ENCODE results near the gene CSNK1G1. TPM values are rescaled to one million over a fixed set of nuclear protein-coding genes. Genes with fewer than 3 reads are reported as not detected.
A peak's percentile ranks its signal among the peaks of the same experiment; 100 is the strongest.

Gene CSNK1G1
- total and polyA plus RNA-seq, 2 of the 4 experiments (the other 2 are of a cell fraction): 7.4 to 29.4 TPM

DNA sequence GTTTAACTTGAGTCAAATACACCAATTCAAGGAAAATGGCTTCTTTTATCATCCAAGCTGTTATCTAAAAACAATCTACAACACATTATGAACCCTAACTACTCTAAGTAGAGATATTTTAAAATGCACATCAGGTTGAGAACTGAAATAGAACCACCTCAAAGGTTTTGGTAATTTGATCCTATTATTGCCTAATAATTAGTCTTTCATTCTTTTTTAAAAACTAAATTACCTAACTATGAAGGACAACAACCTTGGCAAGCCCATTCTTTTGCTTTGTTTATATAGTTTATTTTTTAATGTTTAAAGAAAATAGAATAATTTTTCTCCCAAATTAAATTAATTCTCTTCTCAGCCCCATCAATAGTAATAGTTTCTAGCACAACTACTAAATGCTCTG is 132.1 kb downstream of the CSNK1G1 start:
- peaks cover 3% of the 10 kb centered on the region; the same call in 1 of the 2 replicates for H3K9me1 ChIP-seq (ENCODE audit: insufficient read depth, low read length)
- H4K5ac ChIP-seq (ENCODE audit: low read depth, low read length): no peak overlapping the region
- ChIA-PET CTCF (interaction anchor here (0.7 kb wide), 1 partner anchor 901 kb away, joined by 3 read pairs; no protein-coding TSS in a partner anchor), POLR2A (ENCODE audit: unreplicated experiment) (no interaction called here)
- no peak overlapping the region for H2BK120ac ChIP-seq (ENCODE audit: low read depth, low read length)
- H3K18ac ChIP-seq (ENCODE audit: low read depth, low read length): no peak overlapping the region
- H3K9ac ChIP-seq (ENCODE audit: low read depth, low read length): no peak overlapping the region
- no TSS peak for BruUV-seq (replicated peaks)
- no peaks in the 10 kb centered on the region for H3K9me3 ChIP-seq (ENCODE audit: control insufficient read depth, insufficient read depth, low read length)
- no peak overlapping the region for H2BK20ac ChIP-seq (ENCODE audit: low read depth, low read length)
- H3K4me3 ChIP-seq (ENCODE audit: insufficient read depth, low read depth, low read length): no peak overlapping the region
- H3K23ac ChIP-seq (ENCODE audit: low read depth, low read length): no peak overlapping the region
- no peak overlapping the region for H3K27ac ChIP-seq (ENCODE audit: insufficient read depth, low read length)
- H3K27me3 ChIP-seq (ENCODE audit: control insufficient read depth, insufficient read depth, low read length): no peaks in the 10 kb centered on the region
- no peak for ATAC-seq (ENCODE audit: low read depth)
- H2BK5ac ChIP-seq (ENCODE audit: low read depth, low read length, poor library complexity, severe bottlenecking): no peak overlapping the region
- no peak overlapping the region for H2AFZ ChIP-seq (replicated peaks; ENCODE audit: low read length, poor library complexity)
- no peak for DNase-seq
- H4K20me1 ChIP-seq (ENCODE audit: insufficient read depth, low read length): no peaks in the 10 kb centered on the region
- no peak overlapping the region for H4K8ac ChIP-seq (ENCODE audit: low read depth in 2 of 2, low read length in 2 of 2)
- no peak overlapping the region for H3K4me2 ChIP-seq (ENCODE audit: low read depth, low read length)
- H3K36me3 ChIP-seq (ENCODE audit: control insufficient read depth, insufficient read depth, low read length): no peaks in the 10 kb centered on the region; the same call in 1 of the 2 replicates
- in situ Hi-C loops (cut with MboI; ENCODE audit: low sequenced_read_pairs): no loop called here
- H4K91ac ChIP-seq (ENCODE audit: insufficient read depth, low read depth, low read length): no peak overlapping the region
- no peak overlapping the region for H3K56ac ChIP-seq (ENCODE audit: extremely low read depth, insufficient read depth, low read length)
- H3K14ac ChIP-seq (replicated peaks; ENCODE audit: low read depth, low read length): no peak overlapping the region
- H3K4me1 ChIP-seq (ENCODE audit: control insufficient read depth, insufficient read depth, low read length): no peaks in the 10 kb centered on the region
- no peak overlapping the region for H2AK9ac ChIP-seq (replicated peaks; ENCODE audit: low read depth, low read length, poor library complexity)
- no peak overlapping the region for H2AK5ac ChIP-seq (ENCODE audit: low read depth, low read length)
- peaks cover 16 to 53% of the 10 kb centered on the region in 2 experiments; a peak in 3 of 4 replicates for H3K79me1 ChIP-seq (ENCODE audit: low read depth in 1 of 2, low read length in 2 of 2)
- no peak overlapping the region for H2BK15ac ChIP-seq (ENCODE audit: low read depth, low read length)
- TF ChIP-seq RFX5 (IDR thresholded peaks at IDR 0.05; ENCODE audit: low read depth, low read length) (no peak), CEBPB (IDR thresholded peaks at IDR 0.05; ENCODE audit: low read depth, low read length) (0 out of 2 replicates have a peak, but pooled peaks have one; percentile 9)
- TF ChIP-seq, protein P1, sequence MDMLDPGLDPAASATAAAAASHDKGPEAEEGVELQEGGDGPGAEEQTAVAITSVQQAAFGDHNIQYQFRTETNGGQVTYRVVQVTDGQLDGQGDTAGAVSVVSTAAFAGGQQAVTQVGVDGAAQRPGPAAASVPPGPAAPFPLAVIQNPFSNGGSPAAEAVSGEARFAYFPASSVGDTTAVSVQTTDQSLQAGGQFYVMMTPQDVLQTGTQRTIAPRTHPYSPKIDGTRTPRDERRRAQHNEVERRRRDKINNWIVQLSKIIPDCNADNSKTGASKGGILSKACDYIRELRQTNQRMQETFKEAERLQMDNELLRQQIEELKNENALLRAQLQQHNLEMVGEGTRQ (IDR thresholded peaks at IDR 0.05; ENCODE audit: low read depth, low read length): no peak
- intact Hi-C loops (cut with micrococcal nuclease): no loop called here
- dilution Hi-C loops (cut with HindIII; ENCODE audit: low sequenced_read_pairs, unreplicated experiment): no loop called here
- H3K4ac ChIP-seq (ENCODE audit: low read depth, low read length): no peak overlapping the region
